HG03571 (cell line): ENCODE results near the gene ABCC4.
A peak's percentile ranks its signal among the peaks of the same experiment; 100 is the strongest.

Experiments
- ATAC-seq: cut with Tn5 transposase; IDR thresholded peaks from one replicate; pipeline ENCODE4 v1.9.1; 2021; ENCODE audit not compliant: unreplicated experiment

ABCC4 gene

DNA sequence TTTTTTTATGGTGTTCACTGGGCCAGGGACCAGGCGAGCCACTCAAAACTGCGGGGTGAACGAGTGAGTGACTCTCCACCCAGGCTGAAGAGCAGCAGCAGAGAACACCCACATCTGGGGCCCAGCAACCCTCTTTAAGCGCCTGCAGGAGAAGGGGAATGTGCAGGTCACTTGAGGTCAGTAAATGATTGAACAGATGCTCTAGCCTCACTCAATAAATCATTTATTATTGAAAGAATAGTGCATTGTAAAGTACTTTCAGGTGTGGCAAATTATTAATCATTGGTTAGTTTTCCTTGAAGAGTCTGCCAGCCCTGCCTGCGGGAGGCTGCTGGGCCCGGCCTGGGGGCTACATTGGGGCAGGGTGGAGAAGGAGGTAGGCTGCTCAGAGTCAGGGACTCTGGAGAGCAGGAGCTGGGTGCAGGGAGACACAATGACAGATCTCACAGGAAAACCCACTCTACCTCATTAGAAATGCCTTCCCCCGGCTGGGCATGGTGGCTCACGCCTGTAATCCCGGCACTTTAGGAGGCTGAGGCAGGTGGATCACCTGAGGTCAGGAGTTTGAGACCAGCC is 42.5 kb downstream of the ABCC4 start:
- ATAC-seq: peak; percentile 59

DNA sequence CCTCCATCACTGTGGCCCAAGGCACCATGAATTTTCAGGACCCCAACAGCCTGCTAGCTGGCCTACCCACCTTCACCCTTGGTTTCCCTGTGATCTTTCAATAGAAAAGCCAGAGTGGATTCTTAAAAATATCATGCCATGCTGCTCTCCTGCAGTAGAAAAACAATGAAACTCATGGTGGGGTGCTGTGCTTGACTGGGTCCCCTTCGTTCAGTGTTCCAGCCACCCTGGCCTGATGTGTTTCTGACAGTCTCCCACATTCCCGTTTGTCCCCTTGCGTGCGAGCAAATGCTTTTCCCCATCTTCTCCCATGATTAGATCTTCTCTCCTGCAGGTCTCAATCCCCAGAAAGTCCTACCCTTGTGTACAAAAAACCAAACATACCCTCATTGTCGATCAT is 43.2 kb downstream of the ABCC4 start:
- ATAC-seq: no peak

DNA sequence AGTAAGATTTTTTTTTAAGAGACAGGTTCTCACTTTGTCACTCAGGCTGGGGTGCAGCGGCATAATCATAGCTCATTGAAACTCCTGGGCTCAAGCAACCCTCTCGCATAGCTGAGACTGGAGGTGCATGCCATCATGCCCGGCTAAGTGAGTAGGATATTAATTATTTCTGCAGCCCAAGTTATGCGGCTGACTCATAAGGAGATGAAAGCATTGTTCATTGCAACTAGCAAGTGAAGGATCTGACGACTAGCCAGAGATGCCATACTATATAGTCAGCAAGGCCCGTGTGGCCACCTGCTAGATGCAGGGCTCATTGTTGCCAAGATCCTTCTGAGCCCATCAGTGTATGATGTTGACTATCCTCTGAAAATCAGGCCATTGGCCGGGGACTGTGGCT is 45.2 kb downstream of the ABCC4 start:
- no peak for ATAC-seq

DNA sequence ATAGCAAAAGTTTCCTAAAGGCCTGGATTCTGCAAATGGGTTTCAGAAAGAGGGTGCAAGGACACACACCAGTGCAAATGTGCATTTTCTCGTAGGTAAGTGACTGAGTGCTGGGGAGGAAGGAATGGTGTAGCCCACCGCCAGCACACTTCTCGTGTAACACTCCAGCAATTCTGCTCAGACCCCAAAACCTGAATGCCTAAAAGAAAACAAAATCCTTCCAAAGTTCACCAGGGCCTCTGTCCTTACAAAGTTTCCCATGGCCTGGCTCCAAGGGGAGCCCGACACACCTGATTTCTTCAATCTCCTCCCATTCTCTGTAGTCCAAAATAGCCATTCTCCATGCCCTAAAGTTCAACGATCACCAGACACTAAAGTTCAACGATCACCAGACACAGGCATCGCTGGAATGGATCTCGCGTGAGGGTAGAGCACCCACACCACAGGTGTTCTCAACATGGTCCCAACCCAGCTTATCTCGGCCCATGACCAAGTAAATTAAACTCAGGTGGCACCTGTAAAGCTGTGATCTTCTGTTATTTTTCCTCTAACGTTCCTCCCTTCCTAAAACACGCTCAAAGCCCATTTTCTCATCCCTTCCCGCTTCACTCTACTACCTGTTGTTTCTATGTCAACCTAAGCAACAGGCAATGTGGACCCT is 46.0 kb downstream of the ABCC4 start:
- no peak for ATAC-seq

DNA sequence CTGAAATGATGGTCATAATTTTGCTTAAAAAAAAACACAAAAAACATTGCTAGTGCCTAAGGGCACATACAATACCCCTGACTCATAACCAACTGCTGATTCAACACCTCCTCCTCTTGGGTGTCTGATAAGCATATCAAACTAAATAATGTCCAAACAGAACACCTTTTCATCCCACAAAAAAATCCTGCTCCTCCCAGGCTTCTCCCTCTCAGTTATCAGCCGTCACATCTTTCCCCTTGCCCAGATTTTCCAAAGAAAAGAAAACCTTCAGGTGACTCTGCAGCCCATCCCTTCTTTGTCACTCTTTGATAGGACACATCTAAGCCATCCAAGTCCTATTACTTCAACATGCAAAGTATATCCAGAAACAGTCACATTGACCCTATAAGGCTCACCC is 46.9 kb downstream of the ABCC4 start:
- no peak for ATAC-seq

DNA sequence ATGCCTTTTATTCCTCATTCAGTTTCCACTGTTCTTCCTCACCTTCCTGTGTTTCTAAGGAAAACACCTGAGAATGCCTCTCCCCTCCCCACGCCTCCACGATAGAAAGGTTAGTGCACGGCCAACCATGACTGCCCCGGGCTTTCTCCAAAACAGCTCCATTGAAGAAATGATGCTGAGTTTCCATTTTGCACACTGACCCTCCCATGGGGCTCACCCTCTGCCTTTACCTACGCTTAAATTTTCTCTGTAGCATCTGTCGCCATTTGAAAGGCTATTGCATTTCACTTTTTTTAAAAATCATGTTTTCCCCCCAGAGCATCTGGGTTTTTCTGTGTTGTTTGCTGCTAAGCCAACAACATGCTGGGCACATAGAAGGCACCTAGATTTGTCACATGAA is 48.2 kb downstream of the ABCC4 start:
- no peak for ATAC-seq

DNA sequence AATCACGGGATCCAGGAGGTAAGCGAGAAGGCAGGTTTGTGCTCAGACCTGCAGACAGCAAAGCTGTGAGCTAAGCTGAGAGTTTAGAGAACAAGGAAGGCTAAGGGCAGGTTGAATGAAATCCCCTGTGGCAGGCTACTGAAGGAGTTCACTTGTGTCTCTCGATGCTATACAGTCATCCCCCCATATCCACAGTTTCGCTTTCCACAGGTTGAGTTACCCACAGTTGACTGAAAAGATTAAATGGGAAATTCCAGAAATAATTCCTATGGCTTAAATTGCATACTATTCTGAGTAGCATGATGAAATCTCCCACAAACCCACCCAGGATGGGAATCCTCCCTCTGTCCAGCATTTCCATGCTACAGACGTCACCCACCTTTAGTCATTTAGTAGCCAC is 49.6 kb downstream of the ABCC4 start:
- ATAC-seq: peak; percentile 39

DNA sequence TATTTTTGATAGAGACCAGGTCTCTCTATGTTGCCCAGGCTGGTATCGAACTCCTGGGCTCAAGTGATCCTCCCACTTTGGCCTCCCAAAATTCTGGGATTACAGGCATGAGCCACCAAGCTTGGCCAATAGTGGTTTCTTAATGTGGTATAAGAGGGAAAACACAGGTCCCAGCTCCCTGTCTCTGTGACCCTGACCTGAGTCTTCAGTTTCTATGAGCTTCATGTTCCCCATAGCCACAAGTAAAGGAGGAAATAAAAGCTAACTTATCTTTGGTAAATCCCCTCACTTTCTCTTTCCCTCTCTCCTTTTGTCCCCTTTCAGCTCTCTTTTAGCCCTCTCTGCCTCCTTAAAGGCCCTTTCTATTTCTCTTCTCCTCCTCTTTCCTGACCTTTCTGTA is 50.3 kb downstream of the ABCC4 start:
- peak; percentile 49 for ATAC-seq

DNA sequence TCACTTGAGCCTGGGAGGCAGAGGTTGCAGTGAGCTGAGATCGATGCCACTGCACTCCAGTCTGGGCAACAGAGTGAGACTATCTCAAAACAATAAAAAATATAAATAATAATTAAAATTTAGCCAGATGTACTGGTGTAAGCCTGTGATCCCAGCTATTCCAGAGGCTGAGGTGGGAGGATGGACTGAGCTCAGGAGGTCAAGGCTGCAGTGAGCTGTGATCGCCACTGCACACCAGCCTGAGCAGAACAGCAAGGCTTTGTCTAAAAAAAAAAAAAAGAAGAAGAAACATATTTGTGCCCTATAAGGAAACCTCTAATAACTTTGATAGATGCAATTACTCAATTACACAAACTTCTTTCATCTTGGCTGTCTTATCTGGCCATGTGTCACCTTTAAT is 52.3 kb downstream of the ABCC4 start:
- no peak for ATAC-seq

DNA sequence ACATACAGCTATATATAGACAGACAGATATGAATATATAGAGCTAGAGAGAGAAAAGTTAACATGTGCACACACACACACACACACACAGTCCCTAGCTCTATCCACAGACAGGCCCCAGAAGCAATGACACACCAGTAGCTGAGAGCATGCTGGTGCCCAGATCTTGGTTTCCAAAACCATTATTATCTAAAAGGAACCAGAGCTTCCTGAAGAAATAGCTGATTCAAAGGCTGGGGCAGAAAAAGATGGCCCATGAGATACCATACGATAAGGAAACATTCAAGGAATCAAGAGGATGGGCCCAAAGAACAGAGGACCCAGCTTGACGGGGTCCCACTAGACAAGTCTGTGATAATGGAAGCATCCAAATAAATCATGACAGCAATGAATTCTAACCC is 53.4 kb downstream of the ABCC4 start:
- ATAC-seq: no peak

DNA sequence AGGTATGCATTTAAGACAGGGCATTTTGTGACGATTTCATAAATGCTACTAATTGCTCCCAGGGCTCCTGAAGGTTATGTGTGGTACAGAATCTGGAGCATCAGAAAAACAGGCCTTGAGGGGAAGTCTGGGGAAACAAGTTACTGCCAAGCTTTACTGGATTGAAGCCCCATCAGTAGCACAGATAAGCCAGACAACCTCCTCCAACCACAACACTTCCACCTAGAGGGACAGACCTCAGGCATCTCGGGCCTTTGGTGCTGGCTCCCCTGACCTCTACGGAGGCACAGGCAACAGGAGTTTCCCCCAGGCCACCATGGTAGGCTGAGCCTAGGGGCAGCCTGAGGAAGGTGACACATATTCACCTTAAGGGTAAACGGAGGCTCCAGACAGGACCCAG is 54.1 kb downstream of the ABCC4 start:
- ATAC-seq: no peak

DNA sequence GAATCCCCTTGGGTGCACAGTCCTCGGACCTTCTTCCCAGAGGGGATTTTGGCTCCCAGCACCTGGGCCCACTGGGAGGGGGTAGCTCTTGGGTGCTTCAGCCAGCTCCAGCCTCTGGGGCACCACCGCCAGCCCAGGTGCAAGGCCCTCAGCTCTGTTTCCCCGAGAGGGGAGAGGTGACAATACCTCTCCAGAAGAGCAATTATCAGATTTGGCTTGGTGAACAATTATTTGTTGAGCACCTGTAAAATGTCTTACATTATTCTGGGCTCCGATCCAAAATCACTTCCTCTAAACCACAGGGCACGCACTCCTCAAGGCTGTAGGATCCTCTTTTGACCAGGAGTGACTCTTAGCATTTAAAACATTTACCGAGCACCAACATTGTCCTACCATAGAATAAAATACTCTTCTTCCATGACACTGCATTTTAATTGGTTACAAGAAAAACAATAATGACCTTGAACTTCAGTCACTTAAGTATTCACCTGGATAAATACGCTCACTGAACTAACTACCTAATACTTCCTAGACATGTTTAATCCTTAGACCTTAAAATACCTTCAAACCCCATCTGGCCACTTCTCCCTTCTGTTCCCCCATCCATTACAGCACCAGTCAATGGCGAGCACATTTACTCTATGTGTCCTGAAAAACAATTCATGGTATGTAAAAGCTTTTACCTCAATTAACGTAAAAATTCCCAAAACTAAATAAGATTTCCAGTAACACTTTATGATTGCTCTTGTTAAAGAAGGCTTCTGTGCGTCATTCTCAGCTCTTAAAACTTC is 54.8 kb downstream of the ABCC4 start:
- ATAC-seq: no peak

DNA sequence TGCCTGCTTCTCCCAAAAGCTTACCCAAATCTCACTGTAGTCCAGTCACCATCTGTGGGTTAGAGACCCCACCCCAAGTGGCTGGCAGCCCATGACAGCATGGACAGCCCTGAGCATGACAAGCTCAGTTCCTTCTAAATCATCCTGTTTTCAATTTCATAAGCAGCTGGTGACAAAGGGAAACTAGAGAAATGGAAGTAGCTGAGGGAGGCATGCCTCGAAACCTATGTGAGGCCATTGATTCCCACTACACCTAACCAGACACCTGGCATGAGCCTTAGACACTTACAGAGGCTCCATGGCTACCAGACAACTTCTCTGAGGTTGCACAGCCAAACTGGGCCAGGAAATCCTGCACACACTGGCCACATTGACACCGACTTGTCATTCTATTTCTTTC is 56.2 kb downstream of the ABCC4 start:
- peak; percentile 56 for ATAC-seq

DNA sequence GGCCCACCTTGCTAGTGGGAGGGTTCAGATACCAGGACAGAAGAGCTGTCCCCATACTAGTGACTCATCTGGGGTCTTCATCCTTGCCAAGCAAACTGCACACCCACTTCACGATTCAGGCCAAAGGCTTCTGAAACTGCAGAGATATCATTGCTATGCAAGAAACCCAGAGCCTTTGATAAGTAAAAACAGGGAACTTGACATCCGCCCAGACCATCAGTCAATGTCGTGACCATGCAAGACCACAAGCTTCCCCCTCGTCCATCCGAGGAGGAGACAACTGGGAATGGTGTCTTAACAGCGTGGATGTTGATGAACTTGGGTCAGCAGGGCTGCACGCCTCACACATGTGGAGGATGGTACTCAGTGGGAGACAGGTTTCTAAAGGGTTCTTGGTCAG is 58.0 kb downstream of the ABCC4 start:
- ATAC-seq: no peak

DNA sequence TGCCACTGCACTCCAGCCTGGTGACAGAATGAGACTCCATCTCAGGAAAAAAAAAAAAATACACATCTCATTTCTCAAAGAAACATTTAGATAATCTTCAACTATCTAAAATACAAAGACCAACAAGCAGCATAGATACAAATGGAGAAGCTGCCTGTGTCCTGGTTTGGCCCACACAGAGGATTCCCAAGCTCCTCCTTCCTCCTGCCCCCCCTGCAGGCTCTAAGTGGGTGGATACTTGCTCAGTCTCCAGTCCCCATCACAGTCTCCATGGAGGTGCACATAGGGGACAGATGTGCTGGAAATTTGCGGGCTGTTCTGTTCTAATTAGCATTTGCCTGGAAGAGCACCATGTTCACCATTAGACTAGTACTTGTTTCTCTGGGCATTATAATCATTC is 59.9 kb downstream of the ABCC4 start:
- no peak for ATAC-seq

DNA sequence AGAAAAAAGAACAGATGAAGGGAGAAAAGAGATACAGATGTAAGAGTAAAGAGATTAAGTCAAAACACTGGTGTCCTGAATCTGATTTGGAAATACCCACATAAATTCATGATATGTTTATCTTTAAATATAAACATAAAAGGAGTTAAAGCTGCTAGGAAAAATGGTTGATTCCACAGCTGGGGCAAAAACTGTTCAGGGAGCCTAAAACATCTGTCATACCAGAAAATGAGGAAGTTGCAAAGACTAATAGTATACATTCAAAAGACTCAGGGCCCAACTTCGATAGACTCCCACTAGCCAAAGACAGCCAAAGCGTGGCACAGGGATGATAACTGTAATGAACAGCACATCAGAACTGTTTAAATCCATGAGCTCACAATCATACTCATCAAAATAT is 62.0 kb downstream of the ABCC4 start:
- ATAC-seq: no peak

DNA sequence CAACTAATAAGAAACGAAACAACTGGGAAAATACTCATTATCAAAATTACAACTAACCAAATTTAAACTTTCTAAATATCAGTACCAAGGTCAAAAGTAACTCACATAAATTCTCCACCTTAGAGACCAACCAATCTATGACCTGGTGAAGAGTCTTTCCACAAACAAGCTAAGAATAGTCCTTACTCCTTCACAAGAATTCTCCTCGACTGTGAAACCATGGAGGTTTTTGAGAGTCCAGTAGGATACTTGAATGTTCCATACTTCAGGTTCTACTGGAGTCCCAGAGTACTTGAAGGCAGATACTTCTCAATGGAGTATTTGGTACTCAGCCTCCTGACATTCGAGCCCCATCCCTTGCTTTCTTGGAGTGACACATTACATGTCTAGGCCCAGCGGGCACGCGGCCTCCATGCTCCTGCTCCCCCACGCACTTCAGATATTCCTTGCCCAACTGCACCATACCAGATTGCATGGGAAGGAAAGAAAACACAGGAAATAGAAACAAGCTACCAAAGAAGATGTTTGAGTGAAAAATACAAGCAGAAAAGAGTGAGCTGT is 63.9 kb downstream of the ABCC4 start:
- no peak for ATAC-seq

DNA sequence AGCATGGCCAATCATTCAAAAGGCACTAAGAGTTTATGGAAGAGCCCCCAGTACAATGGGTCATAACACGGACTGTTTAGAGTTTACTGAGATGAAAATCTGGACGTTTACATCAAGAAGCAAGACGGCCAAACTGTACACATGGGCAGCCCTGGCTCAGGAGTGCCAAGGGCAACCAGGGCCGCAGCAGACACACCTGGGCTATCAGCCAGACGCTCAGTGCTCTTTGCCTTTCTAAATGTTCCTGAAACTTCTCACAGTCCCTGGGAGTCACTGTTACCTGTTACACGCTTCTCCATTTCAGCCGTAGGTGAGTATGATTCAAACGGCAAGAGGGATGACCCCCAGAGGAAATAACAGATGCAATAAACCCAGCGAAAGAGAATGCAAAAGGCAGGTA is 64.5 kb downstream of the ABCC4 start:
- ATAC-seq: no peak

DNA sequence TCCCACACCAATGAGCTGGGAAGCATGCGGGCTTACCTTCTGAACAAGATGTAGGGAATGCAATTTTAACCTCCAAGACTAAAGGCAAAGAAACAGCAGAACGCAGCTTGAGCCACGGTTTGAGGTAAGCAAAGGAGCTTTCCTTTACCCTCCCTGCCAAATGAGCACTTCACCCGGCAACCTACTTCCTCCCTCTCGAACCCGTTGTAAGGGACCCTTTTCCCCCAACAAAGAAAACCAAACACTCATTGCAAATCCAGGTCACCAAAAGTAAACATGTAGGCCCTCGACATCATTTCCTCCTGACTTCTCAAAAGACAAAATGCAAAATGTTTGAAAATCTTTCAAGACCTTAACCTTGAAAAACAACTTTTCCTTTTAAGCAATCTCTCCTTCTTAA is 65.3 kb downstream of the ABCC4 start:
- no peak for ATAC-seq

DNA sequence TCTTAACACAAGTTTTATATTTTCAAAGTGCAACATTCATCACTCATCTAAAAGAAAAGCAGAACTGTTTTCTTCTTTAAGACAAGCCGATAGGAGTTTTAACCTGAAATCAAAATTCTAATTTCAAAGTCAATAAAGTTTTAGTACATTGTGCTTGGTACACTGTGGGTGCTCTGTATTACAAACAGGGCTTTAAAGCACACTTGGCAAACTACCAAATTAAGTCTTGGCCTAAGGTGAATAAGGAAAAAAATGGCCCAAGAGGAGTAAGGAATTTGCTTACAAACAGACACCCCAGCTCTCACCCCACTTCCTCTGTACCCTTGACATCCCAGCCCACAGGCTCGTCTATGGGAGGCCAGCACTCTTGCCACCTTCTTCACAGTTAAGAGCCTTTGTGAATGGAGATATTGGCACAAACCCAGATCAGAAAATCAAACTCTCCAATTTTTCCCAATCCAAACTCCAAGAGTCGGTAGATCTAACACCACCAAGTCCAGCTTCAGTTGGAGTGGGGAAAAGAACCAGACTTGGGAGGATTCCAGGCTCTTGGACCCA is 66.0 kb downstream of the ABCC4 start:
- ATAC-seq: no peak

DNA sequence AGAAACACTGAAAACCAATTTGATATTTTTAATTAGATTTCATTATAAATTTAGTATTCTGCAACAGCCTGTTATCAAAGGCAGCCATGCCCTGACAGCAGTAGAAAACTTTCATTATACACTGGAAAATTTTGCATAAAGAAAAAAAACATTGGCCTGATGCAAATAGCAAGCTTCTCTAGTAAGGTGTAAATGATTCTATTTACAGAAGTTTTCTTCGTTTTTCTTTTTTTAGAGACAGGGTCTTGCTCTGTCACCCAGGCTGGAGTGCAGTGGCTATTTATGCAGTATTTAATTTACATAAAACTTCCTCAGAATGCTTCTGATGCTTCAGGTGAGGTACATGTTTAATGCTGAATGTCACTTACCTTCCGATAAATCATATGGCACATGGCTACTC is 67.0 kb downstream of the ABCC4 start:
- peak; percentile 63 for ATAC-seq
